AG04449 (cell line): ENCODE data around the gene CUL2.

Experiments used
- CTCF ChIA-PET: fragments of 350-600 bp; formaldehyde crosslinking; extraction: SDS; loops from one replicate; lab custom pipeline; 2021; ENCODE audit warnings: antibody characterized with exemption; lab: Yijun Ruan, JAX
- POLR2A ChIA-PET: fragments of 400-600, 350-600 bp; formaldehyde crosslinking; extraction: SDS; loops from one replicate; lab custom pipeline; 2020; ENCODE audit warnings: antibody characterized with exemption, inconsistent platforms; lab: Yijun Ruan, JAX
- DNase-seq: peaks from one replicate; pipeline ENCODE4 v3.0.0-alpha.2; 2010; ENCODE audit warnings: low read depth, low spot score
- H3K4me3 ChIP-seq: 2 replicates; pipeline ENCODE4 v1.5.1; 2011; ENCODE audit warnings: low read depth, mild to moderate bottlenecking, control low read depth, low read length
- CTCF ChIP-seq: IDR thresholded peaks from one replicate; pipeline ENCODE4 v1.5.1; 2011; ENCODE audit warnings: mild to moderate bottlenecking, moderate library complexity, low read length, control low read depth, inconsistent platforms; ENCODE audit not compliant: insufficient read depth; ENCODE audit errors: missing control alignments

Gene CUL2

GRCh38 chr10:35042783-35043182, 47.4 kb downstream of the CUL2 start:
- no peak for TF ChIP-seq CTCF
- no peak overlapping the region for H3K4me3 ChIP-seq
- POLR2A ChIA-PET, result no interaction called here
- DNase-seq, result no peak
- CTCF ChIA-PET, result interaction anchor here (0.9 kb wide), 2 partner anchors 8 to 16 kb away, joined by 3 read pairs; no protein-coding TSS in a partner anchor

GRCh38 chr10:35041502-35041879, 48.6 kb downstream of the CUL2 start:
- POLR2A ChIA-PET, result no interaction called here
- no peak overlapping the region for H3K4me3 ChIP-seq
- no peak for DNase-seq
- CTCF ChIA-PET, result interaction anchor here (0.7 to 2.9 kb wide), 5 partner anchors 12 to 383 kb away, joined by 3 to 13 read pairs (median 8); no protein-coding TSS in a partner anchor
- TF ChIP-seq CTCF, result no peak

- no peak for DNase-seq
- POLR2A ChIA-PET, result interaction anchor here (1.1 kb wide), 1 partner anchor 15 kb away, joined by 3 read pairs; no protein-coding TSS in a partner anchor
- CTCF ChIA-PET, result interaction anchor here (0.7 to 2.9 kb wide), 5 partner anchors 12 to 382 kb away, joined by 3 to 13 read pairs (median 8); no protein-coding TSS in a partner anchor
- no peak overlapping the region for H3K4me3 ChIP-seq
- TF ChIP-seq CTCF, result no peak
Observed at GRCh38 chr10:35040760-35041501, 49.2 kb downstream of the CUL2 start.

GRCh38 chr10:35037104-35037503, 53.0 kb downstream of the CUL2 start:
- DNase-seq, result no peak
- ChIA-PET POLR2A (no interaction called here), CTCF (interaction anchor here (3.4 kb wide), 1 partner anchor 10 kb away, joined by 18 read pairs; no protein-coding TSS in a partner anchor)
- H3K4me3 ChIP-seq, result no peak overlapping the region
- no peak for TF ChIP-seq CTCF

GRCh38 chr10:35035606-35036005, 54.5 kb downstream of the CUL2 start:
- ChIA-PET POLR2A (no interaction called here), CTCF (interaction anchor here (3.4 kb wide), 1 partner anchor 9 kb away, joined by 18 read pairs; no protein-coding TSS in a partner anchor)
- no peak overlapping the region for H3K4me3 ChIP-seq

More at GRCh38 chr10:35035606-35036005, 54.5 kb downstream of the CUL2 start:
- no peak for TF ChIP-seq CTCF
- DNase-seq, result no peak
